NCI-H345 treated with DMSO at 0.1 percent for 48 hours (cell line): ENCODE data around the gene POLQ.
"Not testable (repeated sequence)": the region's sequence is repeated elsewhere in the genome, so short reads cannot be mapped to it uniquely, and the experiment has no call there.

Experiments used
- DNase-seq: peaks from one replicate; lab custom pipeline; 2025; ENCODE audit not compliant: unreplicated experiment; lab: John Stamatoyannopoulos, UW

Gene POLQ

DNA sequence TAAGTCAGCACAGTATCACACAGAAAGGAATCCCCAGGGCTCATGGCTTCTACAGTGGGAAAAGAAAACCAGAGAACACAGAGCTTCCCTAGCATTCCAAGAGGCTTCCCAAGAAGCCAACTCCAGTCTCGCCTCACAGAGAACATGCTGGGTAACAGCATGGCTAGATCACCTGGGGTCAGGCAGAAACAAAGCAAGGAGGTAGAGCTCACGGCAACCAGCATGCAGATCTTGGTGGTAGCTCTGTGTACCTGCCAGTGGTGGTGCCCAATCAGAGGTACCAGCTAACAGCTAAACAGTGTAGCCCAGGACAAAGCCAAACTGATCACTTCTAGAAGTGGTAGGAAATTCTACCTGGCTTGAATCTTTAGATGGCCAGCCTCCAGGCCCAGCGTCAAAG lies 31.3 kb downstream of the POLQ start:
- DNase-seq, result no peak

DNA sequence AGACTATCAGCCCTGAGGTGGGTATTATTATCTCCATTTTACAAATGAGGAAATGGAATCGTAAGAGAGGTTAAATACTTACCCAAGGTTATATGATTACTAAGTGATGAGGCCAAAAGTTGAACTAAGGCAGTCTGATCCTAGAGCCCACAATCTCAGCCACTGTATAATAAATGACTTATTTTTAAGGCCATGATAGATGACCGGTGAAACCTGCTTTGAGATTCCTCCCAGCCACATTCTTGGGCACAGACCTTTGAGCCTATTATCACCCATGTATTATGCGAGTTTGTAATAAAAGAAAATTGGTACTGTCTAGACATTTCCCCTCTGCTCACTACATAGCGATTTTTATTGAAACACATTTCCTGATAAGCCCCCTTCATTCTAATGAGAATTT lies 37.4 kb downstream of the POLQ start:
- DNase-seq, result no peak

DNA sequence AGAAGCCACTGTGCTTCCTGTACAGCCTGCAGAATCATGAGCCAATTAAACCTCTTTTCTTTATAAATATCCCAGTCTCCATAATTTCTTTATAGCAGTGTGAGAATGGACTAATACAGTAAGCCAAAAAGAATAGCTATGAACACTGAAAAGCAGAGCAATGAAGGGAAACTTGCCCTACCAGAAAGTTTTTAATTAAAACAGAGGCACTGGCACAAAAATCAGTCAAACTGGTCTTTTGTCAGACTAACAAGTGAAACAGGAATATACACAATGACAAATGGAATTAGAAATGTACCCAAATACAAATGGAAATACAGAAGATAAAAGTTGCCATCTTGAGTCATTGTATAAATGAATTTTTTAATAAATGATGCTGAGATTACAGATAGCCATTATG lies 40.5 kb downstream of the POLQ start:
- no peak for DNase-seq

DNA sequence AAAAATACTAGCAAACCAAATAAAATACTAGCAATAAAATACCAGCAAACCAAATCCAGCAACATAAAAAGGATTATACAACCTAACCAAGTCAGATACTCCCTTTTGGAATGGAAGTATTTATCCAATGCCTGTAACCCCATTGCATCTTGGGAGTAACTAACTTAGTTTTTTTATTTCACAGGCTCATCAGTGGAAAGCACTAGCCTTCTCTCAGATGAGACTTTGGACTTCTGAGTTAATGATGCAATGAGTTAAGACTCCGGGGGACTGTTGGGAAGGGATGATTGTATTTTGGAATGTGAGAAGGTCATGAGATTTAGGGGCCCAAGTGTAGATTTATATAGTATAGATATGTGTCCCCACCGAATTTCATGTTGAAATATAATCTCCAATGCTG lies 41.2 kb downstream of the POLQ start:
- no peak for DNase-seq

DNA sequence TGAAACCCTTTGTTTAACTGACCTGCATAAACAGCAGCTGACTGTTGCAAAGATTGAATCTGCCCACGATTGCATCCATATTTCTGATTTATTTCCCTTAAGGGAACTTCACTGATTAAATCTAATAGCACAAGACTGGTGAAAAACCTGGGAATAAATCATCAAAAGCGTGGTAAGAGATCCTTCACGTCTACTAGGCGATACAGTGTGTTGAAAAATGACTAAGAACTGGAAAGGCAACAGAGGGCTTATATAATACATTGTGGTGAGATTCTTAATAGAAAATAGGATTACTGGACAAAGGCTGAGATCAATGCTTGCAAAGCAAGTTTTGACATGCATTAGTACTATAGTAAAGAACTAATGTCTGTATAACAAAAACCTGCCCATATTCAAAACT lies 49.0 kb downstream of the POLQ start:
- DNase-seq, result no peak

DNA sequence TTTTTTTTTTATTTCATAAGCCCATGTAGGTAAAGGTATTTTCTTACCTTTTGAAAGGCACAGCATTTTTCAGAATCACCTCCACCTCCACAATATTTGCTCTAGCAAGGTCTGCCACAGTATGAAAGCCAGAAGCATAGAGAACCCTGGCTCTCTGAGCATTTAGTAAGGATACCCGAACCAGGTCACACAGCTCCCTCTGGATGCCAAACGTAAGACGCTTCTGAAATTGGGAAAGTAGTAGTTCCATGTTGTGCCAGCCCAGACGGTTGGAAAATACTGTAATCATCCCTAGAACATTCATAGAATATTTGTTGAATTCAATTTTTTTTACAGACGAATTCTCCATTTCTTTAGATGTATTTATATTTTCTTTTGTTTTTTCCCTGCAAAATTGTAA lies 52.4 kb downstream of the POLQ start:
- DNase-seq, result no peak

DNA sequence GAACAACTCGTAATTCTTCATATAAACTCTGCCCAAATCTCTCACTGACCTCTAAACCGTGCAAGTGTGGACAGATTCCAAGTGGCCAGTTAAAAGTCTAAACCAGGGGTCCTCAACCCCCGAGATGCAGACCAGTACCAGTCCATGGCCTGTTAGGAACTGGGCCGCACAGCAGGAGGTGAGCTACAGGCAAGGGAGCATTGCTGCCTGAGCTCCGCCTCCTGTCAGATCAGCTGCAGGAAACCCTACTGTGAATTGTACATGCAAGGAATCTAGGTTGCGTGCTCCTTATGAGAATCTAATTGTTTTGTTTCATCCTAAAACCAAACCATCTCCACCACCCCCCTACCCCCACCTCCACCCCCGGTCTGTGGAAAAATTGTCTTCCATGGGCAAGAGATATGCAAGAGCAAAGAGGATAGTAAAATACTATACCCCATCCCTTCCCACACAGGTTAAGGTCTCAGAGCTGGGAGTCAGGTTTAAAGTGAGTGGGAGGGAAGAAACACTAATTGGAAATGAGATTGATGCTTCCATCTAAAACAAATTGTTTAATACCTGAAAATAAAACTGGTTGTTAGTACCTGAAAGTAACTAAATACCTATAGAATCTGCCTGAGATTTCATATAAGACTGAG lies 54.0 kb downstream of the POLQ start:
- no peak for DNase-seq

DNA sequence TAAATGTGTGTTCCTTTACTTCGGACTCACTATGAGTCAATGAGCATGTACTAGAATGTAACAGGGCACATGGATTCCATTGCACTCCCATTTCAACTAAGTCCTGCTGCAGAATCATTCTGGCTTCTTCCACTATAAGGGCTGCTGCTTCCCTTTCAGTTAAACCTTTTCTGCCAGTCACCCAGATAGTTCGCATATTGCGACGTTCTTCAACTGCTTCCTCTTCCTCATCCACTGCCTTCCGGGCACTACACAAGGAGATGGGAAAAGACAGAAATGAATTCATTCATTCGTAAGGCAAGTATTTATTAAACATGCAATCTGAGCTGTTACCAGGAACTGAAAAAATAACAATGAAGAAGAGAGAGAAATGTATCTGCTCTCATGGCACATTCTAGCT lies 55.6 kb downstream of the POLQ start:
- no peak for DNase-seq

DNA sequence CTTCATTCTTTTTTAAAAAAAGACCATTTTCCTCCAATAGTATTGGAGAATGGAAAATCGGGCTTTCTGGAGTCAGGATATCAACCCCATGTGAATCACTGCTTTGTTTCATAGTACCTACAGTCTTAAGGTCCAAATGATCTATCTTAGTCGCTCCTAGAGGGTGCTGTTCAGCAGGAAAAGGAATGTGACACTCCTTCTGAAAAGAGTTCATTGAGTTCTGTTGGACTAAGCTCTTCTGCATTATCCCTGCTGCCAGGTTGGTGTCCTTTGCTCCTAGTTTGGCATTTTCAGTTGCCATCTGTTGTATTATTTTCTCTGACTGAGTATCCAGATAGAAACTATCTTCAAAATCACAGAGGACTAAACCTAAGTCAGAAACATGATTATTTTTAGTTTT lies 57.2 kb downstream of the POLQ start:
- DNase-seq, result no peak

DNA sequence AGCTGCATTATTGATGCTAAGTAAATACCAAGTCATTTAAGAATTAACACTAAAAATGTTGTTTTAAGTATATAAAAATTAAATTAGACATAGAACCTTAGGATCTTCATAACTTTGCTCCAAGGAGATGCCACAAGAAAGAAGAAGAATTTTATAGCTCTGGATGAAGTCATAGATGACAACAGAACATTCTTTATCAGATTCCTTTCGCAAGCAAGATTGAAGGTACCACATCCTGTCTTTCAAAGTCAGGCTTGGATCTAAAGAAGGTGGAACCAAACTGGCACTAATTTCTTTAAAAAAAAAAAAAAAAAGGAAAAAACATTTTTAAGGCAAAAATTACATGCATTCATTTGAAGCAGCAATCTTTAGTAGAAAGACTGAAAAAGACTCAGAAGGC lies 62.5 kb downstream of the POLQ start:
- DNase-seq, result no peak

DNA sequence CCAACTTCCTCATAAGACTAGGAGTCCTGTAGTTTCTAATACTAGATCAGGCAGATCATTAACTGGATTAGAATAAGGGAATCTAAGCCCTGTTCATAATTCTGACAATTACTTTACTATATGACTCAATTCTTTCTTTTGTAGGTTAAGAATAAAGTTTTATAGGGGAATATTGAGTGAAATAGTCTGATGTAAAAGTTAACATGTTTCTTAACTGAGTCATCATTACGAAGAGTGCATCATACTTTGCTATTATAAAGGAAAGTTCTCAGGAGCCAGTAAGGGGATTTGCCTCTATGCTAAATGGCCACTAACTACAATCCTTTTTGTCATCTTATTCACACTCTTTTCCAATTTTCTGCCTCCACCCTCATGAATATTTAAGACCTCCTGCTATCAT lies 63.1 kb downstream of the POLQ start:
- DNase-seq, result no peak

DNA sequence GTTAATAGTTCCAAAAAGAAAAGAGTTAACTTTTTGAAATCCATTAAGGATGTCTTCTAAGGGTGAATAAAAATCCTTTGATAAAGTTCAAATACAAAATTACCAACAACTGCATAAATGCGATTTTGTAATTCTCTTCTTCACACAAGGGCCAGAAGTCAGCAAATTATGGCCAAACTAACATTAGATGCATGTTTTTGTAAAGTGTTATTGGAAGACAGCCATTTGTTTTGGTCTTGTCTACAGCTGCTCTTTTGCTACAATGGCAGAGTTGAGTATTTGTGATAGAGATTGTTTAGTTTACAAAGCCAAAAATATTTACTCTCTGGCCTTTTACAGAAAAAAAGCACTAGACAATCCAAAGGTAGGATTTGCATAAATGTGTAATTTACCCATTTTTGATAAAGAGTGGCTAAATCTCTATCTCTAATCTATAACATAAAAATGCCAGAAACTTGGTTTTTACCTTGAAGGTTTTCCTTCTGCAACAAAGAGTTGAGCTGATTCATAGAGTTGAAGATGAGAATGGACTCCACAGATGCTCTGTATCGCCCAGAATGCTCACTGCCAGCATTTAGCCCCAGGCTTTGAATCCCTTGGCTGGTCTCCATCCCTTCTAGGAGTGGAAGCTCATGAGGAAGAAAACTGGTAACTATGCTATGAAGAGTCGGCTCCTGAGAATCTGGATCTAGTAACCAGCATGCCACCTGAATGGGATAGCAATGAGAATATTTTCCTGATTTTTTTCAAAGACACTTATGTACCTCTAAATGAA lies 64.5 kb downstream of the POLQ start:
- DNase-seq, result no peak

DNA sequence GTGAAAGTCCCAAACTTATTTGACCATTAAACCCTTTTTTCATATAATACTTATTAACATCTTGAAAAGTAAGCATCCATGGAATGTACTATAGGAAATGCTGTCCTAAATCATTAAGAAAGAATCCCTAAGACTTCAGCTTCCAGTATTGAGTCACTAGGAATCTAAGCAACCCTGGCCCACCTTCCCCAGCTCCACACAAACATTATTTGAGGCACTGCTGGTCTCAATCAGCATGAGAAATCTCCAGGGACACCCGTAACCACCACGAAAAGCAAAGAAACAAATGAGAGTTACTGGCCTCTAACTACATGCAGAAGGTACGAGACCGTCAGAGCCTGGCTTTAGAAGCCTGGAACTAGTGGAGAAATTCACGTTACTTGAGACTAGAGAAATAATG lies 68.2 kb downstream of the POLQ start:
- no peak for DNase-seq

DNA sequence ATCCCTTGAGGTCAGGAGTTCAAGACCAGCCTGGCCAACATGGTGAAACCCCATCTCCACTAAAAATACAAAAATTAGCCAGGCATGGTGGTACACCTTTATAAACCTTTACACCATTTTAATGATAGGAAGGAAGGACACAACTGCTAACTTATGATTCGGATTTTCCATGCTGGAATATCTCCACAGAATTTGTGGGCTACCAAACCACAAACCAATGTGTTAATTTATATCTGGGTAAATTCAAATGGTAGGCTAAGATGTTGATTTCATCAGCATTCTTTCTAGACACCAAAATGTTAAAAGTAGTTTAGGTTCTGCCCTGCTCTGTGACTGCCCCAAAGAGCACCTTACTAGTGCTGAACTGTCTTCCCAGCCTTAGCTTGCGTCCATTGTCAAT lies 72.8 kb downstream of the POLQ start:
- DNase-seq, result no peak

DNA sequence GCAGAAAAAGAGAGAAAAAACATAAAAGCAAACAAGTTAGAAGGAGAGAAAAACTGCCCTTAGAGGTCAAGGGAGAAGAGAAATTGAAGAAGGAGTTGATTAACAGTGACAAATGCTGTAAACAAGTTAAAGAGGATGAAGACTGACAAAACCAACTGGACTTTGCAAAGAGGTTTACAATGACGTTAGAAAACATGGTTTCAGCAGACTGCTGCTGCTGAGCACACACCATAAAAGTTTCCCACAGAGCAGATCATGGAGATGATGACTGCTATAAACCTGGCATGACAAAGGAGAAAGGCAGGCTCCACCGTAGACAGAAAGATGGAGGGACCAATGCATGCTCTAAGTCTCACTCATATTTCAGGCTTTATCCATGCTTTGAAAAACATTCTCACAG lies 78.7 kb downstream of the POLQ start:
- no peak for DNase-seq

DNA sequence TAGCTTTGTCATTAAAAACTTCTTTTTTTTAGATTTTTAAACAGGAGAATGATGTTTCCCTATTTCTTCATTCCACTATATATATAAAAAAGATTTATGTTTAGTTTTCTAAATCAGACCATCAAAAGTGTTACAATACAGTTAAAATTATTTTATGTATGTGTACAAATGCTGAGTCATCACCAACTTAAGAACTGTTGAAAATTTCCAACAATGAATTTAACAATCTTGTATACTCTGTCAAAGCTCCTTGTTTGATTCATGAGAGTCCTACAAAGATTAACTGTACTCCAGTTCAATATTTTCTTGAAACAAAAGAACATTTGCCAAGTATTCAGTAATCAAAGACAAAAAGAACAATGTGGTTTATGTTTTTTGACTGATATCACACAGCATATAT lies 82.0 kb downstream of the POLQ start:
- no peak for DNase-seq

DNA sequence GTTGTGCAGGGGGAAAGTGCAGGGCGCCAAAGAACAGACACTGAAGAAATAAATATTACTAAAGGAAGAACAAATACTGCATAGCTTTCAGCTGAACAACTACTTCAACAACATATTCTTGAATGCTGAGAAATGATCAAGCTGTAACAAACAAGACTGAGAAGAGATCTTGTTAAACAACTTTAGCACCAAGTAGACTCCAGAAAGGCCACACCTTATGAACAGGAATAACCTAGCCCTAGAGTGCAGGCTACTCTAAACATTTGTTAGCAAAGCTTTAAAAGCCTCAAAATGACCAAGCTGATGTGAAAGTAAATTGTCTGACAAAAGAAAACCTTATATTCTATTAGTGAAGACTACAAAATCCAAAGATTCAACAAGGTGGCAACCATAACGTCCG lies 83.2 kb downstream of the POLQ start:
- no peak for DNase-seq

DNA sequence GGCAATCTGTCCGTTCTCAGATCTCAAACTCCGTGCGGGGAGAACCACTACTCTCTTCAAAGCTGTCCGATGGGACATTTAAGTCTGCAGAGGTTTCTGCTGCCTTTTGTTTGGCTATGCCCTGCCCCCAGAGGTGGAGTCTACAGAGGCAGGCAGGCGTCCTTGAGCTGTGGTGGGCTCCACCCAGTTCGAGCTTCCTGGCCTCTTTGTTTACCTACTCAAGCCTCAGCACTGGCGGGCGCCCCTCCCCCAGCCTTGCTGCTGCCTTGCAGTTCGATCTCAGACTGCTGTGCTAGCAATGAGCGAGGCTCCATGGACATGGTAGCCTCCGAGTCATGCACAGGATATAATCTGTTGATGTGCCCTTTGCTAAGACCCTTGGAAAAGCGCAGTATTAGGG lies 94.0 kb downstream of the POLQ start:
- not testable (repeated sequence) for DNase-seq

DNA sequence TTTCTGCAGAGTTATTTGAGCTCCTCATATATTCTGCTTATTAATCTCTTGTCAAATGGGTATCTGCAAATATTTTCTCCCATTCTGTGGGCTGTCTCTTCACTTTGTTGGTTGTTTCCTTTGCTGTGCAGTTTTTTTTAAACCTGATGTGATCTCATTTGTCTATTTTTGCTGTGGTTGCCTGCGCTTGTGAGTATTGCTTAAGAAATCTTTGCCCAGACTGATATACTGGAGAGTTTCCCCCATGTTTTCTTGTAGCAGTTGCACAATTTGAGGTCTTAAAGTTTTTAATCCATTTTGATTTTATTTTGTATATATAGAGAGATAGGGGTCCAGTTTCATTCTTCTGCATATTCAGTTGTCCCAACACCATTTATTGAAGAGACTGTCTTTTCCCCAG lies 102.3 kb downstream of the POLQ start:
- DNase-seq, result no peak

DNA sequence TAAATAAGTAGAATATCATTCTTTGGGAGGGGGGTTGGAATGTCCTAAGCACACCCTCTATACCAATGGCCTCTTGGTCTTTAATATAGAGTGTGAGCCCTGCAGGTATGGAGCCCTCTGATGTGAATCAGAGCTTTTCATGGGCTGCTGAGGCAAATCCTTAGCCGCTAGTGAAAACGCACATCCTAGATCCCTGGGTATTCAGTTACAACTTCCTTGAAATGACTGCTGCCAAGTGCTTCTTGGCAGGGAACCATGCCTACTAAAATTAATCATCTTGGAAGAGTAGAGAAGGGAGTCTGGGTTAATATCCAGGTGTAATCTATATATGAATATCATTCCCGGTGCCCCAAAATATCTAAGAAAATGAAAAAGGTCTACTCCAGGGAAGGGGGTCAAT lies 109.1 kb downstream of the POLQ start:
- DNase-seq, result no peak

DNA sequence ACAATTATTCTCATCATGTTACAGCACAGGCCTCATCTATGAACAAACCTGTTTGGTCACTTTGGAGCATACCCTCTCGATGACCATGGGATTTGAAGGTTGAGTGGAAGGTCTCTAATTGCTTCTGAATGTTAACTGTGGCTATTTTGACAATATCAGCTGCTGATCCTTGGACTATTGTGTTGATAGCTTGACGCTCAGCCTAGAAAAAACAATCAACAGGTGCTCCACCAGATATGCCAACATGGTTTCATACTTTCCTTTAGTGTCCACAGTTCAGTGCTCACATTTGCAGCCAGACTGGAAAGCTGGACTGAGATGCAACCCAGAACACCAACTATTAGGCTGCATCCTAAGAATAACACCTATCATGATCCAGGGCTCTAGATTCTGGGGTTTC lies 109.7 kb downstream of the POLQ start:
- no peak for DNase-seq

DNA sequence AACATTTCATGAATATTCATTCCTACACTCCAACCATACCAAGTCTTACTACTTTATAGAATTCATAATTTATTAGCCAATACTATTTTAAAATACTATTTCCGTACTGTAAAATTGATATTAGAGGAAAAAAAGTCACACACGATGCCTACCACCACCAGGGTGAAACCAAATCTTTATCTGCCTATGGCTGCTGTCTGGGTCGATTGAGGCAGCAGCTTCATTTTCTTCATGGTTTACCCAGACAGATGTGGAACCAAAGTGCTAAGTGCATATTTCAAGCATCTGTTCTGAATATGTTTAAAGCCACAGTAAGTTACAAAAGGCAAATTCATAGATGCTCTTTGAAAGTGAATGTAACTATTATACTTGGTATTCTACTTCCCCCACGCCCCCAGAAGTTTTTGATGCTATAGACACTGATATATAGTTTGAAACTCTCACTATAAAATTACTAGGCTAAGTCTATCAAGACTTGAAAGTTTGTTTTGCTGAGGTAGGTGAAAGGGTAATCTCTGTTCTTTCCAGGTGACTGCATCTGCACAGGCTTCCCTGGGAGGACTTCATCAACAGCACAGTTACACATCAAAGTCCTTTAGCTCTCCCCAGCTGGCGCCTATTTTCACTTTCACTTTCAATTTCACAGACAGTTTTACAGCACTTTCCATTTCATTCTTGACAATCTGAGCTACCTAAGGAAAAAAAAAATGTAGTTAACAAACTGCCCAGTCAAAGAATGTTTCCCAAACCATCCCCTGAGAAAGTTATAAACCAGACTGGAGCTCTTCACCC lies 113.9 kb downstream of the POLQ start:
- no peak for DNase-seq
